GM18909 (cell line): ENCODE results near the gene ADGRG1.
A peak's percentile ranks its signal among the peaks of the same experiment; 100 is the strongest.

Experiments used
- ATAC-seq: cut with Tn5 transposase; IDR thresholded peaks from one replicate; pipeline ENCODE4 v1.9.1; 2021; ENCODE audit warnings: mild to moderate bottlenecking; ENCODE audit not compliant: unreplicated experiment, poor library complexity

Gene ADGRG1

DNA sequence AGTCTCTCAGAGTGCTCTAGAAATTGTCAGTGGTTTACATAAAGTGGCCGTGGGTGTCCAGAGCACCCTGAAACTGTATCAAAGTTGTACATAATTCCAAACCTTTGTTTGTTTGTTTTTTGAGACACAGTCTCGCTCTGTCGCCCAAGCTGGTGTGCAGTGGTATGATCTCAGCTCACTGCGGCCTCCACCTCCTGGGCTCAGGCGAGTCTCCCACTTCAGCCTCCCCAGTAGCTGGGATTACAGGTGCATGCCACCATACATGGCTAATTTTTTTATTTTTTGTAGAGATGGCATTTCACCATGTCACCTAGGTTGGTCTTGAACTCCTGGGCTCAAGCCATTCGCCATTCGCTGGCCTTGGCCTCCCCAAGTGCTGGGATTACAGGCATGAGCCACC is 24.3 kb upstream of the ADGRG1 start:
- no peak for ATAC-seq

- no peak for ATAC-seq
These were observed 22.1 kb upstream of the ADGRG1 start for GRCh38 chr16:57606147-57606846.

DNA sequence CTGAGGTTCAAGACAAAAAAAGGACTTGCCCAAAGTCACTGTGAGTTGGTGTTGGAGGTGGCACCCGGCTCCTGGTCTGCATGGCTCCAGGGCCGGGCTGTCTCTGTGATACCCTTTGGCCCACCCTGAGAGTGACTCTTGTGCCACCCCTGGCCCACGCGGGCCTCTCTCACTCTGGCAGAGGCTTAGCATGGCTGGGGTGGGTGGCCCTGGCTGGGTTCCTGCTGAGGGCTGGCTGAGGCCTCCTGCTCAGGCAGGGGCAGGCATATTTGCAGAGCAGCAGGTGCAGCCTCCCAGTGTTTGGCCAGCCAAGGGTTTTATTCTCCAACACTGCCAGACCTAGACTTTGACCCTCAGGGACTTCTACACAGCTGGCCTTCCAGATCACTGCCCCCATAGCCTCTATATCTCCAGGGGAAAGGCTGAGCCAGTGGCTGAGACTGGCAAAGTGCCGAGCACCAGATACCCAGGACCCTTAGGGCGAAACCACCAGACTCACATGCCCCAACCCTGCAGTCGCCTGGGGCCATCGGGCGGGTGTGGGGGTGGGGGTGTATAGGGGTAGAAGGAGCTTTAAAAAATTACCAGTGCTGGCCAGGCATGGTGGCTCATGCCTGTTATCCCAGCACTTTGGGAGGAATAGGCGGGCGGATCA is 21.5 kb upstream of the ADGRG1 start:
- no peak for ATAC-seq

GRCh38 chr16:57607676-57608461 is 20.6 kb upstream of the ADGRG1 start:
- no peak for ATAC-seq

DNA sequence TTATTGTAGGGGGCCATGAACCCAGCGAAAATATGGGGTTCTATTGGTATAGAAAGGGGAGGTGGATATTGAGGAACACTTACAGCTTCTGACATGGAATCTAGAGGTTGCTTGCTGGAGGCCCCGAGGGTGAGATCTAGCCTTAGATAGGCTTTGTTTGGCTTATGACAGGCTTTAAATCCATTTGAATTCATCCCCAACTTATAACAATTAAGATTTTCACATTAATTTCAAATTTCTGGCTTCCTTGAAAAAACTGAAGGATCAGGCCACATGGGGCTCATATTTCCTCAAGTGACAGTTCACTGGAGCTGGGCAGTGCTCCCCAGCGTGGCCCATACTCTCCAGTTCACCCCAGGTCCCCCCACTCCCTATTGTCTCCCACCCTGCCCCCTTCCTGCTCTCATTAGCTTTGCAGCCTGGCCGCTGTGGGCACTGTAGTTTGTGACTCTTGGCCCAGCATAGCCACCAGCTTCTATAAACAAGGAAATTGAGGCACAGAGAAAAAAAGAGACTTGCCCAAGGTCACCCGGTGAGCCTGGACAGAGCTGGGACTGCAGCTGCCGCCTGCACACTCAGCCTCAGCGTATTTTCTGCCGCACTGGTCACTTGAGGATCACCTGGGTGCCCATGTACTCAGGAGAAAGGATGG is 19.8 kb upstream of the ADGRG1 start:
- ATAC-seq: no peak

- peak; percentile 93 for ATAC-seq
These were observed 18.7 kb upstream of the ADGRG1 start for GRCh38 chr16:57609541-57610401.

DNA sequence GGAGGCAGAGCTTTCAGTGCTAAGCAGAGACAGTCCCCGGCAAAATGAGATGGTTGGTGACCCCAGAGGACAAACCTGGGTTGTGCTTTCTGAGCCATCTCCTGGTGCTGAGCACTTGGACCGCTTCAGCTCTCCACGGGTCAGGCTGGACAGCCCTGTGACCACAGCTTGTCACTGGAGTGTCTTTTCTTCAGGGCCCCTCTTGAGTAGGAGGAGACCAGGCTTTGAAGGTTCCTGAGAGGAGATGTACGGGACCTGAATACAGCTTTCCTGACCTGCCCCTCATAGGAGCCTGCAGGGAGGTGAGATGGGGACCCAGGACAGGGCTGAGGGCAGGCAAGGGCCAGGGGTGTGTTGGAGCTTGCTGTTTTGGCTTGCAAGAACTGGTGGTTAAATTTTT is 17.8 kb upstream of the ADGRG1 start:
- ATAC-seq: no peak

DNA sequence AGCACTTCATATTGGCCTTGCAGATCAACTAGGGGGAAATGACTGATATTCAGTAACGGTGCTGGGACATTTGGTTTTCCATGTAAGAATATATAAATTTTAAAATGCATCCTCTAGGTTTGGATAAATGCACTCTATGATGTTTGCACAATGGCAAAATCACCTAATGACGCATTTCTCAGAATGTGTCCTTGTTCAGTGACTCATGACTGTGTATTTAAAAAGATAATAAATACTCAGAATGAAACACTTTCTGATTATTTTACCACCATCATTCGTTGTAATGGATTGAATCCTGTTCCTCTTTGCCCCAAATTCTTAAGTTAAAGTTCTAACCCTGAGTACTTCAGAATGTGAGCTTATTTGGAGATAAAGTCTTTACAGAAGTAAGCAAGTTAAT is 17.2 kb upstream of the ADGRG1 start:
- no peak for ATAC-seq

DNA sequence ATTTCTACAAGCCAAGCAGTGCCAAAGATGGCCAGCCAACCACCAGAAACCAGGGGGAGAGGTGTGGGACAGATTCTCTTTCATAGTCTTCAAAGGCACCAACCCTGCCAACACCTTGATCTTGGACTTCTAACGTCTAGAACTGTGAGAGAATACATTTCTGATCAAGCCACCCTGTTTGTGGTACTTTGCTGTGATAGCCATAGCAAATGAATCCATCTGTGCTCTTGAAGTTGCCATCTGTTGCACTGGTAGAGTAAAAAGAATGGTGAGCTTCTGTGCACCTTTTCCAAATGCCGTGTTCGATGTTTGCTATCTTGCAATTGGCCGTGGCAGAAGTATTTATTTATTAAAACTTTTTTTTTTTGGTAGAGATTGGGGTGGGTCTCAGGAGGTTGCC is 16.7 kb upstream of the ADGRG1 start:
- ATAC-seq: no peak

DNA sequence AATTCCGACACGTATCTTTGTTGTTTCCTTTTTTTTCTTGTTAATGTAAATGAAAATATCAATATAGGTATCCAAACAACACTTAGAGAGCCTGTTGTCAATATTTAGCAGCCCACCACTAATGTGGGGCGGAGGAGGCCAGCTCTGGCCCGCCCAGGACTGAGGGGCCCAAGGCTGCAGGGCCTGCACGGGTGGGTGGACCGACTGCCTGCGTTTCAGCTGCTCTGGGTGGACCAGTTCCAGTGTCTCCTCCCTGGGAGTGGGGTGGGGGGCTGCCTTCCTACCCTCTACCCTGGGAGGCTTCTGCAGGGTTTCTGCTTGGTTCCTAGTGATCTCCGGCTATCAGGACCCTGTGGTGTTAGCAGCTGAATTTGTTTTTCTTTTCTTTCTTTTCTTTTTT is 15.9 kb upstream of the ADGRG1 start:
- ATAC-seq: no peak

GRCh38 chr16:57613514-57613913 is 14.9 kb upstream of the ADGRG1 start:
- ATAC-seq: no peak

DNA sequence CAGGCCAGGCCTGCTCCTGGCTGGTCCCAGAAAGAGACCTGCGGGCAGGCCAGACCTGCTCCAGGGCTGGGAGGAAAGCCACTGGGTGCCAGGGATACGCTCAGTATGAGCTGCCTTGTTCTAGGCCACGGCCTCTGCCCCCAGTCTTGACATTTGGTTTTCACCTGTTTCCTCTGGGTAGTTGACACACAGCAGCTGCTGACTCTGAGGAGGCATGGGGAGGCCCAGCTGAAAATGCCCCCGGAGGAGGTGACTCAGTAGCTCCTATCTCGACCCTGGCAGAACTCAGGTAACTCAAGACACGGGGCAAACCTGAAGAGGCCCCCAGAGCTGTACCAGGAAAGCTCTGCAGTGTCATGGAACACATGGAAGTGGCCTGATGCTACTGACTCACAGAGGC is 13.9 kb upstream of the ADGRG1 start:
- ATAC-seq: no peak

GRCh38 chr16:57614944-57615343 is 13.5 kb upstream of the ADGRG1 start:
- ATAC-seq: no peak

GRCh38 chr16:57615813-57616212 is 12.6 kb upstream of the ADGRG1 start:
- no peak for ATAC-seq

- no peak for ATAC-seq
These were observed 12.2 kb upstream of the ADGRG1 start for GRCh38 chr16:57616241-57616640.

GRCh38 chr16:57616876-57617275 is 11.6 kb upstream of the ADGRG1 start:
- no peak for ATAC-seq

- ATAC-seq: no peak
These were observed 10.8 kb upstream of the ADGRG1 start for GRCh38 chr16:57617604-57618111.

GRCh38 chr16:57618296-57619132 is 9.9 kb upstream of the ADGRG1 start:
- no peak for ATAC-seq

DNA sequence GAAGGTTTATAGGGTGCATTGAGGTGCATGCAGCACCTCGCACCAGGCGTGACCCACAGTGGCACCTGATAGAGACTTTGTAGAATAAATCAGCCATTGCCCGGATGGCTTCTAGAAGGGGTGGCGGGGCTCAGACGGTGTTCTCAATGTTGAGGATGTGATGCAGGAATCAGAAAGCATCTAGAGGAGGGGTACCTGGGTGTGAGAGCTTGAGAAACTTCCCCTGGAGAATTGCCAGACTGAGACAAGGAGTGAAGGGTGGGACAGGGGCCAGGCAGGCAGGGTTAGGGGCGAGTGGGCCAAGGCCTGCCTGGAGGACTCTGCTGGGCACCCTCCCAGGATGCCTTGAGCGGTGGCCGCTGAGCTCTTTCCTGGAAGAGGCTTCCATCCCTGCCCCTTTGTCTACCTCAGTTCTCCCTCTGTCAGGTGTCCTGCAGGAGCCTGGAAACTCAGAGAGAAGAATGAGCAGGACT is 9.3 kb upstream of the ADGRG1 start:
- ATAC-seq: no peak
